DND-41 (cell line): ENCODE results near the gene LMO1.

Experiments used
- ATAC-seq: fragments of 200-7000 bp; cut with Tn5 transposase; 3 replicates; pipeline ENCODE4 v1.9.1; 2021; ENCODE audit warnings: low read depth; ENCODE audit not compliant: insufficient read depth
- DNase-seq: peaks from one replicate; pipeline ENCODE4 v3.0.0-alpha.2; 2020
- H2AFZ ChIP-seq: 2 replicates; pipeline ENCODE4 v1.6.0; 2012; ENCODE audit warnings: low read depth, low read length
- H3K27ac ChIP-seq: 2 replicates; pipeline ENCODE4 v1.5.1; 2012; ENCODE audit warnings: low read length, inconsistent platforms
- H3K27me3 ChIP-seq: fragments of 200-600 bp; sonication (generic); 2 replicates; pipeline ENCODE4 v1.6.0; 2012; ENCODE audit warnings: low read length, mild to moderate bottlenecking, inconsistent platforms; ENCODE audit not compliant: insufficient read depth, poor library complexity
- H3K36me3 ChIP-seq: 2 replicates; pipeline ENCODE4 v1.5.1; 2012; ENCODE audit warnings: low read length, inconsistent platforms; ENCODE audit not compliant: insufficient read depth
- H3K4me1 ChIP-seq: 2 replicates; pipeline ENCODE4 v1.5.1; 2012; ENCODE audit warnings: mild to moderate bottlenecking, low read length; ENCODE audit not compliant: insufficient read depth
- H3K4me2 ChIP-seq: 2 replicates; pipeline ENCODE4 v1.6.0; 2012; ENCODE audit warnings: mild to moderate bottlenecking, moderate library complexity, low read length, inconsistent platforms; ENCODE audit not compliant: insufficient read depth
- H3K4me3 ChIP-seq, 2 experiments: fragments of 200-600 bp in 1 of 2; shearing (Covaris generic) in 1 of 2; 2 replicates each; pipeline ENCODE4 v1.5.1; 2012 to 2016; ENCODE audit warnings: inconsistent platforms in 2 of 2, low read length in 2 of 2, mild to moderate bottlenecking in 2 of 2, low read depth in 1 of 2, moderate library complexity in 1 of 2
- H3K79me2 ChIP-seq: 2 replicates; pipeline ENCODE4 v1.6.0; 2012; ENCODE audit warnings: low read length, inconsistent platforms; ENCODE audit not compliant: insufficient read depth
- H3K9ac ChIP-seq: 2 replicates; pipeline ENCODE4 v1.6.0; 2012; ENCODE audit warnings: low read depth, mild to moderate bottlenecking, inconsistent platforms, low read length, moderate library complexity
- H3K9me3 ChIP-seq: 2 replicates; pipeline ENCODE4 v1.5.1; 2012; ENCODE audit warnings: low read length, moderate library complexity, mild to moderate bottlenecking, inconsistent platforms; ENCODE audit not compliant: insufficient read depth, severe bottlenecking
- H4K20me1 ChIP-seq: 2 replicates; pipeline ENCODE4 v1.6.0; 2012; ENCODE audit warnings: low read length; ENCODE audit not compliant: insufficient read depth
- EZH2 ChIP-seq: IDR thresholded peaks from 3 replicates; pipeline ENCODE4 v1.6.1; 2012; ENCODE audit warnings: borderline replicate concordance, low read depth, mild to moderate bottlenecking, moderate library complexity, low read length, inconsistent platforms; ENCODE audit not compliant: severe bottlenecking
- TF ChIP-seq, protein P1 (sequence below): IDR thresholded peaks from 2 replicates; pipeline ENCODE4 v1.5.1; 2012; ENCODE audit warnings: borderline replicate concordance, low read length, moderate library complexity, mild to moderate bottlenecking; ENCODE audit not compliant: poor library complexity, severe bottlenecking; ENCODE audit errors: extremely low read depth

The LMO1 gene

DNA sequence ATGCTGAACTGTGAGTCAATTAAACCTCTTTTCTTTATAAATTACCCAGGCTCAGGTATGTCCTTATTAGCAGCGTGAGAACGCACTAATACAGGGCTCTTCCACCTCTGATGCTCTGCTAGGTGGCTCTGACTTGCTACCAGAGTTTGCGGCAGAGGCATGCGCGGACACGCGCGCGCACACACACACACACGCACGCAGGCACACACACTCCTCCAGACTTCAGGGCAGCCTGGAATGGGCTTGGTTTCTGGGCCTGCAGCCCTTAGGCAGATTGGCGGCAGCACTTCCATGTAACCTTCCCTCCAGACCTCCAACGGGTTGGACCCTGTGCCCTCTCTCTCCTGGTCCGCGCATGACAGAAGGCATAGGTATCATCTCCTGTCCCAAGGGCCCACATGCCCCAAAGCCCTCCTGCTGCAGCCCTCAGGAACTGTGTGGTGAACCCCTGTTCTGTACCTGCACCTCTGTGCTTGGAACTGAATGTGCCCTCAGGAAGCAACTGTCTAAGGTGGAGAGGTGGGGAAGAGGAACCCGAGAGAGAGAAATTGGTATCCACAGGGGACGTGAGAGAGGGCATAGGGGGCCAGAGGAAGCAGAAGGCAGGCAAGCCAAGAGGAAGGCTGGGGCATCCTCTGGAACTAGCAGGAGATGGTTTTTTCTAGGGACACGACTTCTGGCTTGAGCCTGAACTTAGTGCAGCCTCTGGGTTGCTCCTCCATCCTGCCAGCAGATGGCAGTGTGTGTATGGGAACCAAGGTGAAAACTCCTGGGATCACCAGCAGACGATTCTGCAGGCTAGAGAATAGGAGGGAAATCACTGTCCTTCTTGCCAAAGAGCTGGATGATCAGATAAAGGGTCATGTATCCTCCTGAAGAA is 71.4 kb downstream of the LMO1 start:
- H4K20me1 ChIP-seq, result no peaks in the 10 kb centered on the region
- no peaks in the 10 kb centered on the region for H3K79me2 ChIP-seq
- peak; percentile 76; the same call in 2 of the 3 replicates for ATAC-seq
- no peak overlapping the region for H3K9ac ChIP-seq
- no peaks in the 10 kb centered on the region for H3K9me3 ChIP-seq
- TF ChIP-seq, protein P1, sequence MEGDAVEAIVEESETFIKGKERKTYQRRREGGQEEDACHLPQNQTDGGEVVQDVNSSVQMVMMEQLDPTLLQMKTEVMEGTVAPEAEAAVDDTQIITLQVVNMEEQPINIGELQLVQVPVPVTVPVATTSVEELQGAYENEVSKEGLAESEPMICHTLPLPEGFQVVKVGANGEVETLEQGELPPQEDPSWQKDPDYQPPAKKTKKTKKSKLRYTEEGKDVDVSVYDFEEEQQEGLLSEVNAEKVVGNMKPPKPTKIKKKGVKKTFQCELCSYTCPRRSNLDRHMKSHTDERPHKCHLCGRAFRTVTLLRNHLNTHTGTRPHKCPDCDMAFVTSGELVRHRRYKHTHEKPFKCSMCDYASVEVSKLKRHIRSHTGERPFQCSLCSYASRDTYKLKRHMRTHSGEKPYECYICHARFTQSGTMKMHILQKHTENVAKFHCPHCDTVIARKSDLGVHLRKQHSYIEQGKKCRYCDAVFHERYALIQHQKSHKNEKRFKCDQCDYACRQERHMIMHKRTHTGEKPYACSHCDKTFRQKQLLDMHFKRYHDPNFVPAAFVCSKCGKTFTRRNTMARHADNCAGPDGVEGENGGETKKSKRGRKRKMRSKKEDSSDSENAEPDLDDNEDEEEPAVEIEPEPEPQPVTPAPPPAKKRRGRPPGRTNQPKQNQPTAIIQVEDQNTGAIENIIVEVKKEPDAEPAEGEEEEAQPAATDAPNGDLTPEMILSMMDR, result peak; percentile 93
- TF ChIP-seq EZH2, result no peak
- H3K4me2 ChIP-seq, result no peak overlapping the region
- H3K4me3 ChIP-seq, result no peak overlapping the region
- H3K27me3 ChIP-seq, result no peaks in the 10 kb centered on the region
- H3K36me3 ChIP-seq, result no peaks in the 10 kb centered on the region
- H3K4me1 ChIP-seq, result no peaks in the 10 kb centered on the region
- no peak overlapping the region for H3K27ac ChIP-seq
- no peak overlapping the region for H2AFZ ChIP-seq
- DNase-seq, result peak; percentile 58

DNA sequence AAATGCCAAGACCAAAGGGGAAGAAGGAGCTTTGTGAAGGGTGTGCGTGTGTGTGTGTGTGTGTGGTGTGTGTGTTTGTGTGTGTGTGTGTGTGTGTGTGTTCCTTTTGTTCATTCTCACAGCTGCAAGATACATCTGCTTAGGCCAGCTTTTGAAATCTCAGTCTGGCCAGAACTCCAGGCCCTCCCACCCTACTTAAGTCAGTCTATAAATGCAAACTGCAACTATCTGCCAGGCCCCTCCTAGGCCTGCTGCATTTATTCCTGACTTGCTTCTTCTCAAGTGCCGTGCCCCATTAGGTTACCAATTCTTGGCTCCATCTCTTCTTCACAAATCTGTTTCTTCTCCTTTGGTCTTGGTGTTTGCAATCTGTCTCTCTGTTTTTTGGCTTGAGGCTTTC is 73.2 kb downstream of the LMO1 start:
- Histone ChIP-seq H3K27ac (no peak overlapping the region), H3K79me2 (no peaks in the 10 kb centered on the region), H2AFZ (no peak overlapping the region), H3K9ac (no peak overlapping the region), H3K27me3 (no peaks in the 10 kb centered on the region), H3K4me1 (no peaks in the 10 kb centered on the region), H3K9me3 (no peaks in the 10 kb centered on the region), H3K4me2 (no peak overlapping the region), H3K36me3 (no peaks in the 10 kb centered on the region), H3K4me3 (no peak overlapping the region), H4K20me1 (no peaks in the 10 kb centered on the region)
- ATAC-seq, result no peak
- no peak for DNase-seq
- TF ChIP-seq EZH2, result no peak
- TF ChIP-seq, protein P1, result no peak

DNA sequence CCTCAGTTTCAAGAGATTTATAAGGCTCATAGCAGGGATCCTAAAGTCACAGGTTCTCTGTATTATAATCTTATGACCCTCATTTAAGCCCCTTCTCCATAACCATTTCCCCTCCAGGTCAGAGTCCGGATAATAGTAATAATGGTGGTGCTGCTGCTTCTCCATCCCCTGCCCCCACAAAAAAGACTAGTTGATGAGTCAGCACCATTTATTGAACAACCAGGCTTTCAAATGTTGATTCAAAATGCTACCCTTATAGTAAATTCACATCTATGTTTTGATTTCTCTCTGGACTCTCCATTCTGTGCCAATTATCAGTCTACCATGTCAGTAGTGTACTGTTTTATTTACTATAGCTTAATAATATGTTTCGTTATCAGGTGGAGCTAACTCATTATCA is 77.2 kb downstream of the LMO1 start:
- ATAC-seq, result no peak
- Histone ChIP-seq H3K4me2 (no peak overlapping the region), H3K79me2 (no peaks in the 10 kb centered on the region), H3K4me1 (no peaks in the 10 kb centered on the region), H3K9me3 (no peaks in the 10 kb centered on the region), H4K20me1 (no peaks in the 10 kb centered on the region), H3K36me3 (no peaks in the 10 kb centered on the region), H3K27me3 (no peaks in the 10 kb centered on the region), H3K27ac (no peak overlapping the region), H3K4me3 (no peak overlapping the region), H2AFZ (no peak overlapping the region), H3K9ac (no peak overlapping the region)
- TF ChIP-seq, protein P1, result no peak
- TF ChIP-seq EZH2, result no peak
- DNase-seq, result no peak
